SH-SY5Y (cell line): ENCODE results near the gene DPH7.

ENCODE experiments used
- GATA2 ChIP-seq: IDR thresholded peaks from 2 replicates; pipeline ENCODE4 v1.6.1; 2011; ENCODE audit warnings: mild to moderate bottlenecking, low read depth, low read length
- GATA3 ChIP-seq: IDR thresholded peaks from 2 replicates; pipeline ENCODE4 v1.6.1; 2011; ENCODE audit warnings: low read depth, mild to moderate bottlenecking, low read length, moderate library complexity

DNA sequence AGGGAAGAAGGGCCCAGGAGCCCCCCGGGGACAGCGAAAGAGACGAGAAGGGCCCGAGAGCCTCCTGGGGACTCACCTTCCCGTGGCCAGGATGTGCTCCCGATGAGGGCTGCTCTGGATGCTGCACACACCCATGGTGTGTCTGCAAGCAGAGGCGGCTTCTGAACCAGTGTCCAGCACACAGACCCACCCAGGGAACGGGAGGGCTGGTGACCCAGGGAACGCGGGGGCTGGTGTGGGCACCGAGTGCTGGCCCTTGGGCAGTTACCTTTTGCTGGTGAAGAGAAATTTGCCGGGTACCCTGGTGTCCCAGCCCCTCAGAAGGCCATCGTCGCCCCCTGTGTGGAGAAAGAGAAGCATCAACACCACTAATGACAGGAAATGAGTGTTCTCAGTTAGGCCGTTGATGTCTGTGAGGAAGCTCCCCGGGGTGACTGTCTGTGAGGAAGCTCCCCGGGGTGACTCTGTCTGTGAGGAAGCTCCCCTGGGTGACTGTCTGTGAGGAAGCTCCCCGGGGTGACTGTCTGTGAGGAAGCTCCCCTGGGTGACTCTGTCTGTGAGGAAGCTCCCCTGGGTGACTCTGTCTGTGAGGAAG lies 13.8 kb downstream of the DPH7 start:
- TF ChIP-seq GATA2 (no peak), GATA3 (no peak)
